ENCODE measurements around the gene EEIG1.

The EEIG1 gene

GRCh38 chr9:127941062-127941960, 39.5 kb downstream of the EEIG1 start:
- DNase-seq (ENCODE audit: low spot score), result no peak

GRCh38 chr9:127940593-127940992, 40.2 kb downstream of the EEIG1 start:
- DNase-seq (ENCODE audit: low spot score), result no peak

- DNase-seq (ENCODE audit: low spot score), result no peak
These were observed 42.5 kb downstream of the EEIG1 start for GRCh38 chr9:127938298-127938690.

- peak; percentile 97 for DNase-seq (ENCODE audit: low spot score)
These were observed 43.1 kb downstream of the EEIG1 start, which contains the start of gene DPM2 for GRCh38 chr9:127937388-127938297. TSS of gene DPM2 (minus strand) at chr9:127937854. CDS start at chr9:127937820, 34 bp downstream.

- peak; percentile 70 for DNase-seq (ENCODE audit: low spot score)
These were observed 43.8 kb downstream of the EEIG1 start for GRCh38 chr9:127937056-127937387.

- peak; percentile 71 for DNase-seq (ENCODE audit: low spot score)
These were observed 44.4 kb downstream of the EEIG1 start for GRCh38 chr9:127936347-127936852.

- DNase-seq (ENCODE audit: low spot score), result peak; percentile 94
These were observed 45.0 kb downstream of the EEIG1 start for GRCh38 chr9:127935765-127936221.

- DNase-seq (ENCODE audit: low spot score), result no peak
These were observed 45.8 kb downstream of the EEIG1 start for GRCh38 chr9:127934986-127935385.

- DNase-seq (ENCODE audit: low spot score), result no peak
These were observed 46.5 kb downstream of the EEIG1 start for GRCh38 chr9:127934248-127934647.

GRCh38 chr9:127931092-127931881, 49.5 kb downstream of the EEIG1 start:
- peak; percentile 90 for DNase-seq (ENCODE audit: low spot score)

All from RKO (cell line).